ENCODE measurements around the gene ADAM19. TPM values are rescaled to one million over a fixed set of nuclear protein-coding genes. Genes with fewer than 3 reads are reported as not detected.

The ADAM19 gene
- total RNA-seq, 1 donor from 2014 or later = 314 TPM

DNA sequence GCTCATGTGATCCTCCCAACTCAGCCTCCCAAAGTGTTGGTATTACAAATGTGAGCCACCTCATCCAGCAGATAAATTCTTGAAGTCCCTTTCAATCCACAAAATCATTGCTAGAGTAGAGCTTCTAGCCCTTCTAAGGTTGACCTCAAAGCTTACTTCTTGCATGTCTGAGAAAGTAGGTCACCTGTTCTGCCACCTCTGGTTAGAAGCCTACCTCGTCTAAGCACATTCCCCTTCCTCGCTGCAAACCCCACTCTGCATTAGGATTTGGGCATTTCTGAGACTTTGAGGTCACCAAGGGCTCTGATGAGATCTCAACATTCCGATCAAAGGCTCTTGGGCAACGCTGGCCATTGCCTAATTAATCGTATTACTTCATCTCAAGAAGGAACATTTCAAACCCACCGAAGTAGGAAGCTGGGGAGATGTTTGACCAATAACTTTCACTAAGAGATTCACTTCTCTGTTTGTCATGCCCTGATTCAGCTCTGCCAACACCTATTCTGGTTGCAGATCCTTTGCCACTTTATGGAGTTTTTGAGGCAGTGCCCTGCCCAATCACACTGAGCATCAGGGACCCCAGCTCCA lies 8.6 kb downstream of the ADAM19 start:
- intact Hi-C loops (cut with micrococcal nuclease) = no loop called here

DNA sequence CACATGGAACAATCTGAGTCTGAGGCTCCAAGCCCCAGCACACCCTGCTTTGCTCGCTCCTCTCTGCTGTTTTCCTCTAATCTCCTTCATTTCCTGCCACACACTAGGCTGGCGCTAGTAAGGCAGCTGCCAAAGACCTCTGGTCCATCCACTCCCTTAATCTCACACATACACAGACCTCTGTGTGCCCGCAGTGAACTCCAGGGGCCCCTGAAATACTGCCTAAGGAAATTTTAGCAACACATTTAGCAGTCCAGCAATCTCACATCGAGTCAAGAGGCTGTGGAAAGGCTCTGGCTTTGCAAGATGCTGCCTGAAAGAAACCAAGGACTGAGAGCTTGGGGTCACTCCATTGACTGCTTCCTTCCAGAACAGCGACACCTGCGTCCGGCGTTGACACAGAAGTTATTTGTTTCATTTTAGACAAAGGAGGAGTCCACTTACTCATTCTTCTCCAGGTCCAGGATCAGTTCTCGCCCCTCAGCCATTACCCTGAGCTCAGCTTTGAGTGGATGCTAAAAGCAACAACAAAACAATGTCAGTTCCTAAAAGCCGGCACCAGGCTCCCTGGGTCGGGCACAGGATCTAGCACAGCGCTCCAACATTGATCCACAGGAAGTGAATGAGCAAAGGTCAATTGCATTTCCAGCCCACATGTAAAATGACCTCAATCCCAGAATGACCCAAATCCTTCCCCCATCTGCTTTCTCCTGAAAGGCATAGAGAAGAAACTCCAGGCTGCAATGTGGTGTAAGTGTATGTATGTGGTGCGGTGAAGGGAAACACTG lies 11.5 kb downstream of the ADAM19 start:
- intact Hi-C loops (cut with micrococcal nuclease) = no loop called here

DNA sequence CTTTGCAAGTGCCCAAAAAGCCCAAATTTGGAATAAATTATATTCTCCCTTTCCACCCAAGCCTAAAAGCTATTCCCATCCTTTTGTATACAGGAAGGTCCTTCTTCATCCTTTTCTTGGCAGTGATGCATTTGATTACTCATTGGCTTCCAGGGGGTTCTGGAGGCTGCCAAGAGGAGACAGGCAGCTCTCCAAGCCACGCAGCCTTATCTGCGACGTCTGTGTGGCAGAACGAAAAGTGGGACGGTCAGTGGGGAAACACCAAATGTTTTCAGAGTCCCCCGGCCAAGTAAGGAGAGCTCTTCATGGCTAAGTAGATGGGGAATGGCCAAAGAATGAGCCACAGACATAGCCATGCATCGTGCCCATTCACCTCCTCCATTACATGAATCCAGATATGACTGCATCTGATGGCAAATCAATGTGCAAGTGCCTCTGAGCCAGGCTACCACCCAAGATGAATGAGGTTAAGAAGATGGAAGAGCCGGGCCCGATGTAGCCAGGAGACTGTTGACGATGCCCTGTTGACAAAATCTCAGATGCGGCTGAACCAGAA lies 12.1 kb downstream of the ADAM19 start:
- intact Hi-C loops (cut with micrococcal nuclease) = no loop called here

DNA sequence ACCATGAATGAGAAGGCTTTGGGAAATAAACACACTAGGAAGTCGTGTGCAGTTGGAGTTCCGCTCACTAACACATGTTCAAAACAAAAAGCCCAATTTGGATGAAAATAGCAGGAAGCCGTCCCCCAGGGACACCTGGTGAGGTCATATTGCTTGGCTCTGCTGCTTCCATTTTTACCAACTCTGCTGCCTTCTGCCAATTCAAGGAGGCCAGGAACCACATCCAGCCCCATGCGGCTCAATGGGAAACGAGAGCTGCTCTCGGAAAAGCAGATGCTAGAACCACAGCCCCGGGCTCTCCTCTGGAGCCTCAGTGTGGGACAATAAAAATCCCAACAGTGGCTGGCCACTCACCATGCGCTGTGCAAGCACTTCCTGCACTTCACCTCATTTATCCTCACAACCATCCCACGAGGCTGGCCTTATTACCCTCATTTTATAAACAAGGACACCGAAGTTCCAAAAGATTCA lies 13.4 kb downstream of the ADAM19 start:
- intact Hi-C loops (cut with micrococcal nuclease) = no loop called here

DNA sequence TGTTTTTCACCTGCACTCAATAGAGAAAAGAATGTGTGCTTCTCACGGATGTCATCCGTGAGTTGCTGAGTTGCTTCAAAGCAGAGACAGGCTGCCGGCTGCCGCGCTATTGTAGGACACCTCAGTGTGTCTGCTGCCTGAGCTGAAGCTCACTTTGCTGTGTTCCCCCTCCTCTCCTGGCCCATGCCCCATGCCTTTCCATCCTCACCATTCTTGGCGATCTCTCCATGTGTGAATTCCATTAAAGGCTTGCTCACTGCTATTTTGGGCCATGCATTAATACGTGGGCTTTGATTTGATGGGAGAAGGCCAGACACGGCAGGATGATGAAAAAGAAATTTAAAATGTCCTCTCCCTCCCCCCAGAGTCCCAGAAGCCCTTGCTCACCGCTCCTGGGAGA lies 14.5 kb downstream of the ADAM19 start:
- intact Hi-C loops (cut with micrococcal nuclease) = no loop called here

DNA sequence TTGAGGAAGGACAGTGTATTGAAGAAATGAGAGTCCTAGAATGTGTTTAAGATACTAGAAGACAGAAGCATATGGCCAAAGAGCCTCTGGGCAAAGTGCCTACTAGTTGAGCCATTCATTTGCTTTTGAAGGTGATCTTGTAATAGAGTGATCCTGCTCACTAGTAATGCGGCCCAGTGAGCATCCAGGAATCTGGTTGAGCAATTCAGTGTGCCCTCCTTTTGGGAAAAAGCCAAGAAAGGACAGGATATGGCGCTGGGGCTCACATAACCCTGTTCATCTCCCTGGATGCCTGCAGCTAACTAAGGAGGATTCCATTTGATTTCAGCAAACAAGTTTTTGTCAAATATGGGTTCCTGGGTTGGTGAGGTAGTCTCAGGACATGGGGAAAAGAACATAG lies 16.3 kb downstream of the ADAM19 start:
- intact Hi-C loops (cut with micrococcal nuclease) = no loop called here

DNA sequence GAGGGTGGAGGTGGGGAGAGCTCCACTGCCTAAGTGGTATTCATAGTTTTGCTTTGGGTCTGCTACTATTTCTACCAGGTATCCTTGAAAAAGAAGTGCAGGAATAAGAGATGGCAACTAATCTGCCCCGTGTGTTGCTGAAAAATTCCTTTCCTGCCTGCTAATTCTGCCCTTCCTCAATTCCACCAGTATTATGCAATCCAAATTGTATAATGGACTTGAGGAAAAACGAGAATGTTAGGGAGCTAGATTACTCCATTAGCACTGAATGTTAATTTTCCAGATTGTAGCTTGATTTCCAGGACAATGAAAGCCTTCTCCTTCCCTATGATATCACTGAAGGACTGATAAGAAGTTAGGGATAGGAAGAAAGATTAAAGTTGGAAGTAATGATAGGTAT lies 16.9 kb downstream of the ADAM19 start:
- intact Hi-C loops (cut with micrococcal nuclease) = no loop called here

DNA sequence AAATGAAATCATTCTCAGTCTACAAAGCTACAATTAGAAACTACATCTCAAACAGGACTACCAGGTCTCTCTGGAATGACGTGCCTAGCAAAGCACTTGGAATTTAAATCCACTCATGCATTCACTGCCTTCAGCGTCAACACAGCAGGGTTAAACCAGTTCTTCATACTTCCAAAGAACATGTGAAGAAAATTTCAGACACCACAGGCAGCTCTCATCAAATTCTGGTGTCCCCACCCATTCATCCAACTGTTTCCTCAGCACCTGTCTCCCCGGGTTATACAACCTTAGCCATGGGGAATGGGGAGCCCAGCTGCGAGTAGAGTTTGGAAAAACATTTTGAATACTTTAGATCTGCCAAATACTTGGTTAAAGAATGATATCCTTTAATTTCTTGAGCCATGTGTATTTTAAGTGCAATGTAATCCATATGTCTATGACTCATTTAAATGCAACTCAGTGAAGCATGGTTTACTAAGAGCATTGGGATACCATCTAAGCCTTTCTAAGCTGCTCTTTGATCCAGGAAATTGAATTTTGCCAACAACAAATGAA lies 17.5 kb downstream of the ADAM19 start:
- intact Hi-C loops (cut with micrococcal nuclease) = no loop called here

DNA sequence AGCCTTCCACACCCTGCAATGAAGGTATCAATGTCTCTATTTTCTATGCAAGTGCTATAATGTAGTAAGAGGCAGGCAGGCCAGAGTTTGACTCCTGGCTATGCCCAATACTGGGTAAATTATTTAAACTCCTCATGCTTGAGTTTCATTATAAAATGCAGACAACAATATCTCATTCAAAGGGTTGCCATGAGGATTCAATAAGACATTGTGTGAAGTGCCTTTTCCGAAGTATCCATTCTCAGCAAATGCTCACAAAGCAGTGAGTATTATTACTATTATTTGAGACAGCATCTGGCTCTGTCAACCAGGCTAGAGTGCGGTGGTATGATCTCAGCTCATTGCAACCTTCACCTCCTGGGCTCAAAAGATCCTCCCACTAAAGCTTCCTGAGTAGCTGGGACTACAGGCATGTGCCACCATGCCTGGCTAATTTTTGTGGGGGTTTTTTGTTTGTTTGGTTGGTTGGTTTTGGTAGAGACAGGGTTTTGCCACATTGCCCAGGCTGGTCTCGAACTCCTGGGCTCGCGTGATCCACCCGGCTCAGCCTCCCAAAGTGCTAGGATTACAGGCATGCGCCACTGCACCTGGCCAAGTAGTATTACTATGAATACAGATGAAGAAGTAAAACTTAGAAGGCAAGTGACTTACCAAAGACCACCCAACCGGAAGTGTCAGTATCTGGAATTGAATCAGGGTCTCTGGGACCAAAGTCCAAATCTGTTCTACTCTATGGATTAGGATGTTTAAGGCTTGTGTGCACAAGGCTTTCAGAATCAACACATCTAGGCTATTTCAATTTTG lies 18.8 kb downstream of the ADAM19 start:
- intact Hi-C loops (cut with micrococcal nuclease) = no loop called here

DNA sequence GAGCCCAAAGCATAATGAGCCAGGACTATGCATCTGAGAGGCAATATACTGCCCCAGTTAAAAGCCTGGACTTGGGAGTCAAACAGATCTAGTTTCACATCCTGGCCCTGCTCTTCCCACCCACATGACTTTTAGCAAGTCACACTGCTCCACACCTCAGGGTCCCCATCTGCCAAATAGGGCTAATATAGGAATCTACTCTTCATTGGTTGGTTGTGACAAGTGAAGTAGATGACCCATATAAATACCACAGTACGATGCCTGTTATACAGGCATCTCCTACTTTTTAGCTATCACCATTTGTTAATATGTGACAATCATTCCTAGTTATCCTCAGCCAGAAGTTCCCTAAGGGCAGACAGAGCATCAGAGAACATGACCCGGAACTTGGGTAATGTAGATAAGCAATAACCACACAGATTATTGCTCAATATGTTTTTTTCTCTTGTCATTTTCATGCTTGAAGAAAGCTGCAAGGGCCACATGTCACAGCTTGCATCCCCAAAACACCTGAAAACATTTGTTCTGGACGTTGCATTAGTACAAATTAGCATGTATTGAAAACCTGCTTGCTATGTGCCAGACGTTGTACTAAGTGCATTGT lies 20.4 kb downstream of the ADAM19 start:
- intact Hi-C loops (cut with micrococcal nuclease) = no loop called here

DNA sequence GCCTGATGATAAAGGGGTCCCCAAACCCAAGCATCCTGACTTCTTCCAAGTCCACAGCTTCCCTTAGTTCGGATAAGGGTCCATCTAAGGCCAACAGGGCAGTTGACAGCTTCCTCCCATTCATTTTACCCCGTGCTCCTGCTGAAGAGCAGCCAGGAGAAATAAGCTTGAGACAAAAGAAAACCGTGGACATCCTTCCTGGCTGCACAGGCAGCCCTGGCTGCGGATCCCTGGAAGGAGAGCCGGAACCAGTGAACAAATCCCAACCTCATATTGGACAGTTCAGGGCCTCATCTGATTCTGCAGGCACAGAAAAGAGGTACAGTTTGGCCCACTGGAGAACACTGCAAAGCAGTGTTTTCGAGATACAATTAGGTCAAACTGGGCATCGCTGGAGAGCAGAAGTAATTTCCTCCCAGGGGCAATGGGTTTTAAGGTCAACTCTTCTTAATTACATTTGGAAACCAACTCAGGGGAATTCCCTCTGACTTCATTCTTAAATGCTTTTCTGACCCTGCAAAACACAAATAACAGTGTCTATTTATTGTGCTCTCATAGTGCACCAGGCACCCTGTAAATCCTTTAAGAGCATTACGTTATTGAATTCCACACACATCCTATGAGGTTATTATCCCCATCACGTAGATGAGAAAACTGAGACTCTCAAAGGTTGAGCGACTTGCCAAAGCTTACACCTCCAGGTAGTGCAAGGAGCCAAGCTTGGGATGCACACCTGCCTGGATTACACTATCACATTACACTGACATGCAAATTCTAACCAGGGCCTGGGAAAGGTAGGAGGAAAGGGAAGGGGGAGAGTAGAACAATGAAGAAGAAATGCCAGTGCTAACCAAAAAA lies 21.2 kb downstream of the ADAM19 start:
- intact Hi-C loops (cut with micrococcal nuclease) = no loop called here

DNA sequence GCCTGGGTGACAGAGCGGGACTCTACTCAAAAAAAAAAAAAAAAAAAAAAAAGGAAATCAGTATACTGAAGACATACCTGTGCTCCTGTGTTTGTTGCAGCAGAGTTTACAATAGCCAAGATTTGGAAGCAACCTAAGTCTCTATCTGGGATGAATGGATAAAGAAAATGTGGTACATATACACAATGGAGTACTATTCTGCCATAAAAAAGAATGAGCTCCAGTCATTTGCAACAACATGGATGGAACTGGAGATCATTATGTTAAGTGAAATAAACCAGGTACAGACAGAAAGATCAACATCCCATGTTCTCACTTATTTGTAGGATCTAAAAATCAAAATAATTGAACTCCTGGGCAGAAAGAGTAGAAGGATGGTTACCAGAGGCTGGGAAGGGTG lies 22.9 kb downstream of the ADAM19 start:
- intact Hi-C loops (cut with micrococcal nuclease) = no loop called here

DNA sequence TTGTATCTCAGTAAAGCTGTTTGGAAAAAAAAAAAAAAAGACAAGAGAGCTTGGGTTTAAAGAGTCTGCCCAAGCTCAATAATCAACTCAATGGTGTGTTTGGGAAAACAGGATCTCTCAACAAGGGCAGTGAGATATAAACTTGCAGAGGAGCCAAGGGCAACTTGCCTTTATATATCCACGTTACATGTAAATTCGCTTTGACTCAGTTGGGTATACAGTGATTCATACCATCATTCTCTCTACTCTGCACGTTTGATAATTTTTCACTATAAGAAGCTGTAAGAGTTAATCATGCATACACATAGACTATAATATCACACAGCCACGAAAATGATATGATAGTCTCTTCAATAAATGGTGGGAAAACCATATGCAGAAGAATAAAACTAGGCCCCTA lies 24.9 kb downstream of the ADAM19 start:
- intact Hi-C loops (cut with micrococcal nuclease) = no loop called here

DNA sequence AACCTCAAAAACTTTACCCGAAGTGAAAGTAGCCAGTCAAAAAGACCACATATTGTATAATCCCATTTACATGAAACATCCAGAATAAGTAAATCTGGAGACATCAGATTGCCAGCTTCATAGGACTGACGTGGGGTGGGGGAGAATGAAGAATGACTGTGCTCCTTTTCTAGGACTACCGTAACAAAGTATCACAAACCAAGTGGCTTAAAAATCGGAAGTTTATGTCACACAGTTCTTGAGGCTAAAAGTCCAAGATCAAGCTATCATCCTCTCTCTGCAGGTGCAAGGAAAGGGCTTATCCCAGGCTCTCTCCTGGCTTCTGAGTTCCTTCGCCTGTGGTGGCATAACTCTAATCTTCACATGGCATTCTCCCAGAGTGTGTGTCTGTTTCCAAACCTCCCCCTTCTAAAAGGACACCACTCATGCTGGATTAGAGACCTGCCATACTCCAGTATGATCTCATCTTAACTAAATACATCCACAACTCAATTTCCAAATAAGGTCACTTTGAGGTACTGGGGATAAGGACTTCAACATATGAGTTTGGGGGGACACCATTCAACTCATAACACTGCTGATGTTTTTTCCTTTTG lies 25.5 kb downstream of the ADAM19 start:
- intact Hi-C loops (cut with micrococcal nuclease) = loop anchor here (10.0 kb wide), 1 partner anchor 525 kb away; no protein-coding TSS in a partner anchor

DNA sequence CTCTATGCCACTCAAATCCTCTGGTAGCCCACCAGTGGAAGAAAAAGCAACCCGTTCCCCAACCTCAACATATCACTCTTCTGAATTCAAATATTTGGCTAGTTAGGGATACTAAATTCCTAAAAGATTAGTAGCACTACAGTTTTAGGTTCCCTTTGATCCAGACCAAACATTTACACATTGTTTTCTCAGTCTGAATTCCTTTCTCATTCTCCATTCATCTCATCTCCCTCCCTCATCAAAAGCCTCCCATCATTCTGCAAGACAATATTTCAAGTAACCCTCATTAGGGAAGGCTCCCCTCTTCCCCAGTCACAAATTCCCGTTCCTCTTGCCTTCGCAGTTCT lies 26.3 kb downstream of the ADAM19 start:
- intact Hi-C loops (cut with micrococcal nuclease) = loop anchor here (10.0 kb wide), 1 partner anchor 524 kb away; no protein-coding TSS in a partner anchor

DNA sequence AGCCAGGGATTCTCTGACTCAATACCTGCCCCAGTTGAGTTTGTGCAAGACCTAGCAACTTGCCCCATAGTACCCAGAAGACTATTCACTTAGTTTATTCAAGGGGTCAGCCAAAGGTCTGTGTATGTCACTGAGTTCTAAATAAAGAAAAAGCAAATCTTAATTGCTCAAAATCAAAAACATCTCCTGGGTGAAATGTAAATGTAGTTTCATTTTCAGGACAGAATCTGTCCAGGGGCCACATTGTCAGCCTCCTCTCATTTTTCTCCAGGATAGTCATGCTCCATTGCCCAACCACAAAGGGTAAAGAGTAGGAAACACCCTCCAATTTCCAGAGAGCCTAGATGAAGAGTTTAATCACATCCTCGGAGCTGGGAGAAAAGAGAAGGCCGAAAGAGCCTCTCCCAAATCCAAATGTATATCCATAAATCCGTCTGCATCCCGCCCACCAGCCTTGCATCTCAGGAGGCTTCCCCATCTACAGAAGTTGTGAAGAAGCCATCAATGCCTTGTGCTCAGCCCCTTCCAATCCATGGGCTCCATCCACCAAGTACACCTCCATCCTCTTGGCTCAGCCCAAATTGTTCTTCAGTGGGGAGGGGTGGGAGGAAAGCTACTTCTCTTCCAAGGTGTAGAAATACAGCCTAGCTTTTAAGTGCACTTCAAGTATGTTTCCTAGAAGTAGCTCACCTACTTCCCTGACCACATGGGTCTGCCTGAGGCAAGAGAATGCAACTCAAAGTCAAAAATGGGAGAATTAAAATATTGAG lies 26.9 kb downstream of the ADAM19 start:
- intact Hi-C loops (cut with micrococcal nuclease) = loop anchor here (10.0 kb wide), 1 partner anchor 524 kb away; no protein-coding TSS in a partner anchor

DNA sequence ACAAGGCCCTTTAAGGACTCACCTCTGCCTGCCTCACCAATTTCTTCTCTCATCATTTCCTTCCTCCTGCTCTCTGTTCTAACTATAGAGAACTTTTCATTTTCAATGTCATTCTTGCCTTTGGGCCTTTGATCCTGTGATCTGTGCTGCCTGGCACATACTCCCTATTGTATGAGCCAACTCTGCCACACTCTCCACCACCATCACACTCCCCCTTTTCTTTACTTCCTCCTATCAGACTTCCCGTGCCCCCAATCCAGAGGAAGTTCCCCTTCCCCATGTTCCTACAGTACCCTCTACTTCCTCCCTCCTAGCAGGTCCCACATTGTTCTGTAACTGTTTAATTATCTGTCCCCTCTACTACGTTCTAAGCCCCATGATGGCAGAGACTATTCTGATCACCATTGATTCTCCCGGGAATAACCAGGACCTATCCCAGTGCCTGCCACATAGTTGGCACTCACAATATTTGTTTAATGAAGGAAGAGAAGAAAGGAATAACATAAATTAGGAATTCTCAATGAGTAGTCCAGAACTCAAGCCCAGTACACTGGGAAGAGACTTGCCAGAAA lies 27.5 kb downstream of the ADAM19 start:
- intact Hi-C loops (cut with micrococcal nuclease) = loop anchor here (10.0 kb wide), 1 partner anchor 523 kb away; no protein-coding TSS in a partner anchor

DNA sequence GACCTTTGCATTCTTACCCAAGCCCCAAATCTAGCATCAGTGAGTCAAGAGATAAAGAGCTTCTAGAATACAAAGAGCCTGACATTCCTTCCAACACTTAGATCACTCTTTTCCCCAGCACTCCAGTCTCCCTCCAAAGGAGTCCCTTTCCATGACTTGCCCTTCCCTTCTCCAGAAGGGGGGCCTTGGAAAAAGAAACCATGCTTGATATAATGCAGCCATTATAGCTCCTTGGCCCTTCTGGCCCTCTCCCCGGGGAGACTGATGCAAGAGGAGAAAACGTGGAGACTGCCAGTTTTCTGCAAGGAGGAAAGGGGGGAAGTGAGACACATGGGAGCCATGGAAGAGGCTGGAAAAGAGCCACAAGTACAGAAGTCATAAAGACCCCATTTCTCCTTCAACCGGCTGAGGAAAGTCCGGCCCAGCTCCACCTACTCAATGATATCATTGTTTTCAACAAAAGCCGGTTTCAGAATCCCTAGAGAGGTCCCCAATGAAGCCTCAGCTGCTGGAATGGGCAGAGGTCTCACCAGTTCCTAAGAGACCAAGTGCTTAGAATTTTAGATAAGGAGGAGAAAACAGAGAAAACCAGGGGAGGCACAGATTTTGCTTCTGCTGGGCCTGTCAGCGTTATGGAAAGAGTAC lies 29.0 kb downstream of the ADAM19 start:
- intact Hi-C loops (cut with micrococcal nuclease) = loop anchor here (10.0 kb wide), 1 partner anchor 522 kb away; no protein-coding TSS in a partner anchor

Measured in T-helper 2 cell treated with Interferon-gamma antibody and Interleukin-4, amounts not matched to agents 100 ng/mL and 5 ng/mL, for 36 hours (primary cell).